Measurements from ENCODE around the gene AEBP1. TPM values are rescaled to one million over a fixed set of nuclear protein-coding genes. Genes with fewer than 3 reads are reported as not detected.
A peak's percentile ranks its signal among the peaks of the same experiment; 100 is the strongest.

Gene AEBP1
- total RNA-seq, 2 donors from 2014 or later: 40.4 to 219 TPM

- no peaks in the 10 kb centered on the region for H3K36me3 ChIP-seq
- peaks cover 7% of the 10 kb centered on the region for H3K4me1 ChIP-seq (replicated peaks)
- H3K4me3 ChIP-seq: no peak overlapping the region
- no peaks in the 10 kb centered on the region for H3K9me3 ChIP-seq
- no peak for DNase-seq (ENCODE audit: low spot score)
- H3K27ac ChIP-seq: no peak overlapping the region
- H3K27me3 ChIP-seq (replicated peaks; ENCODE audit: insufficient read depth): no peaks in the 10 kb centered on the region
- intact Hi-C loops (cut with DNase I): loop anchor here (5.0 kb wide), 1 partner anchor 38 kb away; the partner anchor contains the start of gene POLM
- 87% methylated on average over 6 of the region's 6 CpGs for whole genome bisulfite sequencing
- no peak for TF ChIP-seq POLR2A (IDR thresholded peaks at IDR 0.05)
- no peak for TF ChIP-seq CTCF (IDR thresholded peaks at IDR 0.05)
- TF ChIP-seq POLR2AphosphoS5 (IDR thresholded peaks at IDR 0.05): no peak
Observed at GRCh38 chr7:44120395-44120794, 16.2 kb downstream of the AEBP1 start.

- Histone ChIP-seq H3K36me3 (no peaks in the 10 kb centered on the region), H3K9me3 (no peaks in the 10 kb centered on the region), H3K27me3 (replicated peaks; ENCODE audit: insufficient read depth) (no peaks in the 10 kb centered on the region), H3K4me3 (no peak overlapping the region), H3K27ac (no peak overlapping the region), H3K4me1 (replicated peaks) (peaks cover 7% of the 10 kb centered on the region)
- intact Hi-C loops (cut with DNase I): loop anchor here (5.0 kb wide), 1 partner anchor 40 kb away; the partner anchor contains the start of gene POLM
- WGBS: 85% methylated on average over 12 of the region's 12 CpGs
- DNase-seq (ENCODE audit: low spot score): no peak
- TF ChIP-seq POLR2AphosphoS5 (IDR thresholded peaks at IDR 0.05) (no peak), POLR2A (IDR thresholded peaks at IDR 0.05) (no peak), CTCF (IDR thresholded peaks at IDR 0.05) (no peak)
Observed at GRCh38 chr7:44121761-44122420, 17.7 kb downstream of the AEBP1 start.

GRCh38 chr7:44122529-44122928, 18.4 kb downstream of the AEBP1 start:
- intact Hi-C loops (cut with DNase I): loop anchor here (5.0 kb wide), 1 partner anchor 40 kb away; the partner anchor contains the start of gene POLM
- no peak for TF ChIP-seq POLR2A (IDR thresholded peaks at IDR 0.05)
- no peak for TF ChIP-seq POLR2AphosphoS5 (IDR thresholded peaks at IDR 0.05)
- no peak for TF ChIP-seq CTCF (IDR thresholded peaks at IDR 0.05)

GRCh38 chr7:44123190-44124003, 19.3 kb downstream of the AEBP1 start, which contains the start of gene POLD2:
Gene POLD2 (minus strand): TSS chr7:44123548. CDS start chr7:44122053, 1,495 bp downstream.
- Histone ChIP-seq H3K4me1 (replicated peaks) (peaks cover 7% of the 10 kb centered on the region), H3K9me3 (no peaks in the 10 kb centered on the region), H3K27ac (peak within 1 kb of the TSS; percentile 69 to 74), H3K36me3 (no peaks in the 10 kb centered on the region), H3K4me3 (peak within 1 kb of the TSS; percentile 73 to 74), H3K27me3 (replicated peaks; ENCODE audit: insufficient read depth) (no peaks in the 10 kb centered on the region)
- TF ChIP-seq POLR2A (IDR thresholded peaks at IDR 0.05): peak; percentile 52
- TF ChIP-seq CTCF (IDR thresholded peaks at IDR 0.05): peak in 1 of 4 experiments; percentile 15
- peak; percentile 74 for TF ChIP-seq POLR2AphosphoS5 (IDR thresholded peaks at IDR 0.05)
- intact Hi-C loops (cut with DNase I): loop anchor here (2.0 to 5.0 kb wide), 2 partner anchors 41 to 73 kb away; partner anchors contain the start of gene POLM
- peak; percentile 97 for DNase-seq (ENCODE audit: low spot score)
- under 1% methylated on average over 86 of the region's 86 CpGs for WGBS

More at GRCh38 chr7:44122529-44122928, 18.4 kb downstream of the AEBP1 start:
- Histone ChIP-seq H3K9me3 (no peaks in the 10 kb centered on the region), H3K36me3 (no peaks in the 10 kb centered on the region), H3K27me3 (replicated peaks; ENCODE audit: insufficient read depth) (no peaks in the 10 kb centered on the region), H3K4me3 (peak overlapping the region; percentile 73 to 74), H3K27ac (peak overlapping the region in 1 of 2 donors; percentile 69), H3K4me1 (replicated peaks) (peaks cover 7% of the 10 kb centered on the region)
- 39% methylated on average over 1 of the region's 1 CpG for WGBS
- DNase-seq (ENCODE audit: low spot score): no peak
